ENCODE data around the gene SPPL2A.

- no peak for TF ChIP-seq CTCF (IDR thresholded peaks at IDR 0.05)
- no peak for TF ChIP-seq POLR2A (IDR thresholded peaks at IDR 0.05; ENCODE audit: low read depth)
Measured at GRCh38 chr15:50747523-50747922, 18.0 kb downstream of the SPPL2A start.
